K562 (cell line): ENCODE results near the gene PIK3CB. TPM values are rescaled to one million over a fixed set of nuclear protein-coding genes. Genes with fewer than 3 reads are reported as not detected.

ENCODE experiments used
- ATAC-seq: fragments of 200-7000 bp; cut with Tn5 transposase; 3 replicates; pipeline ENCODE4 v1.9.1; 2020; ENCODE audit warnings: moderate library complexity
- BruUV-seq: library from RNA; stranded (reverse); fragments of 400-500 nt; replicated peaks from 2 replicates; lab custom pipeline; 2021; lab: Mats Ljungman, UMichigan
- CTCF ChIA-PET: fragments of 300-600 bp; formaldehyde crosslinking; extraction: SDS; loops from one replicate; lab custom pipeline; 2021; ENCODE audit warnings: low intra/inter-chr PET ratio; lab: Yijun Ruan, JAX
- POLR2A ChIA-PET: fragments of 300-600, 350-650 bp; sonication (Branson Sonifier 250); formaldehyde crosslinking; extraction: SDS; loops from one replicate; lab custom pipeline; 2021; ENCODE audit warnings: antibody characterized with exemption, inconsistent platforms; lab: Yijun Ruan, JAX
- DNase-seq, 4 experiments: peaks; one replicate each; pipeline versions ENCODE4 v3.0.0 to v3.0.0-alpha.2; 2011 to 2018; ENCODE audit warnings: low spot score in 3 of 4, mixed read lengths in 3 of 4; ENCODE audit errors: extremely low read depth in 1 of 4
- FAIRE-seq: peaks from 2 replicates; lab custom pipeline; 2011; peaks lifted over from hg19 to GRCh38; lab: Jason Lieb, UNC
- H2AFZ ChIP-seq: 2 replicates; pipeline ENCODE4 v1.6.0; 2011; ENCODE audit warnings: low read depth, low read length, control low read depth, inconsistent platforms
- H3K27ac ChIP-seq: fragments of 200-600 bp; 3 replicates; pipeline ENCODE4 v1.8.0; 2011; ENCODE audit warnings: low read depth, mild to moderate bottlenecking, control low read depth, inconsistent platforms, low read length, moderate library complexity, mixed read lengths; ENCODE audit errors: extremely low read depth
- H3K27me3 ChIP-seq, 2 experiments: fragments of 300-600 bp in 1 of 2; 2 replicates in 1 of 2; 3 replicates in 1 of 2; pipeline versions ENCODE4 v1.6.0 to v1.8.0; 2011; ENCODE audit warnings: inconsistent platforms in 2 of 2, low read length in 2 of 2, mild to moderate bottlenecking in 1 of 2, mixed read lengths in 1 of 2, moderate library complexity in 1 of 2; ENCODE audit not compliant: control insufficient read depth in 2 of 2, insufficient read depth in 2 of 2
- H3K36me3 ChIP-seq: fragments of 300-600 bp; 3 replicates; pipeline ENCODE4 v1.8.0; 2011; ENCODE audit warnings: mild to moderate bottlenecking, low read length, inconsistent platforms; ENCODE audit not compliant: control insufficient read depth, insufficient read depth
- H3K4me1 ChIP-seq, 2 experiments: fragments of 200-600 bp in 1 of 2; replicated peaks in 1 of 2; 2 replicates in 1 of 2; 3 replicates in 1 of 2; pipeline versions ENCODE4 v1.5.1 to v1.8.0; 2011; ENCODE audit warnings: inconsistent platforms in 2 of 2, low read length in 2 of 2, mild to moderate bottlenecking in 1 of 2, mixed read lengths in 1 of 2, moderate library complexity in 1 of 2; ENCODE audit not compliant: control insufficient read depth in 2 of 2, insufficient read depth in 2 of 2
- H3K4me2 ChIP-seq: 2 replicates; pipeline ENCODE4 v1.6.1; 2011; ENCODE audit warnings: low read length, control low read depth, inconsistent platforms, mixed read lengths; ENCODE audit not compliant: insufficient read depth
- H3K4me3 ChIP-seq: fragments of 200-600 bp; sonication (generic), shearing (Covaris generic); 2 replicates; pipeline ENCODE4 v1.5.1; 2016; ENCODE audit warnings: control low read depth, inconsistent platforms
- H3K79me2 ChIP-seq: fragments of 200-600 bp; 3 replicates; pipeline ENCODE4 v1.8.0; 2011; ENCODE audit warnings: low read length, inconsistent platforms; ENCODE audit not compliant: control insufficient read depth, insufficient read depth
- H3K9ac ChIP-seq, 2 experiments: 2 replicates each; pipeline versions ENCODE4 v1.6.0 to v1.6.1; 2011; ENCODE audit warnings: low read depth in 2 of 2, low read length in 2 of 2, control low read depth in 1 of 2, inconsistent platforms in 1 of 2, mild to moderate bottlenecking in 1 of 2, mixed read lengths in 1 of 2; ENCODE audit not compliant: insufficient read depth in 1 of 2
- H3K9me1 ChIP-seq: one replicate; pipeline ENCODE4 v1.6.0; 2011; ENCODE audit warnings: inconsistent platforms, mild to moderate bottlenecking, low read length, moderate library complexity; ENCODE audit not compliant: control insufficient read depth, insufficient read depth
- H3K9me3 ChIP-seq: replicated peaks from 2 replicates; pipeline ENCODE4 v1.5.1; 2011; ENCODE audit warnings: low read depth, low read length, inconsistent platforms; ENCODE audit not compliant: control insufficient read depth, insufficient read depth
- H4K20me1 ChIP-seq: replicated peaks from 2 replicates; pipeline ENCODE4 v1.6.1; 2011; ENCODE audit warnings: low read length, inconsistent platforms, mixed read lengths; ENCODE audit not compliant: control insufficient read depth, insufficient read depth
- CBFB ChIP-seq: sonication (generic); formaldehyde crosslinking; IDR thresholded peaks from 2 replicates; pipeline ENCODE4 v1.4.0; 2020; ENCODE audit warnings: mild to moderate bottlenecking, missing genetic modification reagents
- CBX3 ChIP-seq, 2 experiments: IDR thresholded peaks; 1 replicate in 1 of 2; 2 replicates in 1 of 2; pipeline ENCODE4 v1.6.1; 2012; ENCODE audit warnings: inconsistent platforms in 2 of 2, low read length in 2 of 2, borderline replicate concordance in 1 of 2, control low read depth in 1 of 2
- LEF1 ChIP-seq: fragments of 450-650 bp; IDR thresholded peaks from 2 replicates; pipeline ENCODE4 v1.6.1; 2016; ENCODE audit warnings: mild to moderate bottlenecking
- NFRKB ChIP-seq: fragments of 450-650 bp; IDR thresholded peaks from 2 replicates; pipeline ENCODE4 v1.6.1; 2016; ENCODE audit warnings: low read depth
- TAF7 ChIP-seq: fragments of 450-650 bp; IDR thresholded peaks from 2 replicates; pipeline ENCODE4 v1.6.1; 2016; ENCODE audit warnings: missing genetic modification characterization, missing compliant biosample characterization
- ZBTB8A ChIP-seq: fragments of 450-650 bp; IDR thresholded peaks from 2 replicates; pipeline ENCODE4 v1.6.1; 2018; ENCODE audit warnings: mild to moderate bottlenecking, moderate library complexity; ENCODE audit not compliant: partially characterized antibody
- ZEB2 ChIP-seq: fragments of 450-650 bp; IDR thresholded peaks from 2 replicates; pipeline ENCODE4 v1.6.1; 2016
- ZNF639 ChIP-seq, 2 experiments: fragments of 200-800 bp in 1 of 2; sonication (Bioruptor generic) in 1 of 2; sonication (generic) in 1 of 2; formaldehyde crosslinking in 1 of 2; IDR thresholded peaks in 1 of 2; conservative IDR thresholded peaks in 1 of 2; 2 replicates each; pipeline versions ENCODE4 v1.5.0 to v1.6.1; 2016 to 2020; ENCODE audit warnings: missing compliant biosample characterization in 1 of 2, missing genetic modification characterization in 1 of 2, missing genetic modification reagents in 1 of 2
- WGBS: fragments of 100-300 bp; shearing (Covaris generic); methylation state at CpG from one replicate; pipeline ENCODE4 v1.1.6; 2016; ENCODE audit warnings: low coverage, mixed read lengths; ENCODE audit not compliant: insufficient coverage; ENCODE audit errors: missing lambda C conversion rate; 5-methylcytosine and 5-hydroxymethylcytosine counted together
- in situ Hi-C: fragments of 300-500 bp; cut with MboI; formaldehyde crosslinking; loops from 4 replicates; pipeline ENCODE4 v1.15.0; 2018; ENCODE audit warnings: inconsistent platforms, mixed read lengths
- intact Hi-C: fragments of 100-400 bp; cut with micrococcal nuclease; formaldehyde crosslinking; loops from 2 replicates; pipeline ENCODE4 v1.14.2; 2022
- polyA plus RNA-seq, 8 experiments: library from polyadenylated mRNA; depleted of rRNA in 4 of 8; stranded (reverse) in 5 of 8; unstranded in 3 of 8; fragments of >200 nt; fragmentation: Nextera tagmentation in 2 of 8; fragmentation: Illumina TruSeq in 1 of 8; extraction: Ambion mirVana in 2 of 8; extraction: Trizol in 1 of 8; gene quantifications; 2 replicates each; pipeline versions ENCODE4 v1.2.1 to v1.2.3, GENCODE V29; 2011 to 2014; ENCODE audit warnings: inconsistent platforms in 1 of 8, missing spikeins in 1 of 8
- total RNA-seq, 7 experiments: library from RNA; depleted of rRNA in 6 of 7; stranded (reverse); fragments of >200 nt in 6 of 7; fragmentation: Illumina TruSeq in 2 of 7; extraction: Trizol in 2 of 7; gene quantifications; 2 replicates each; pipeline versions ENCODE4 v1.2.1 to v1.2.3, GENCODE V29; 2011 to 2021; ENCODE audit warnings: low replicate concordance in 1 of 7
- TF ChIP-seq, protein P1 (sequence below): sonication (generic); formaldehyde crosslinking; IDR thresholded peaks from 2 replicates; pipeline ENCODE4 v1.8.0; 2023; ENCODE audit warnings: mild to moderate bottlenecking, missing genetic modification reagents
- TF ChIP-seq, protein P2 (sequence below): sonication (generic); formaldehyde crosslinking; IDR thresholded peaks from 2 replicates; pipeline ENCODE4 v1.8.1; 2023; ENCODE audit warnings: missing genetic modification reagents, mild to moderate bottlenecking, borderline replicate concordance

The PIK3CB gene
- total and polyA plus RNA-seq, 9 of the 15 experiments (the other 6 are each of a cell fraction or from before 2014, with no cell fraction given) = 15.3 to 62.6 (median 28.3) TPM

GRCh38 chr3:138873471-138874278 is 38.9 kb upstream of the PIK3CB start:
- H4K20me1 ChIP-seq = no peaks in the 10 kb centered on the region
- no peaks in the 10 kb centered on the region for H3K36me3 ChIP-seq
- peak overlapping the region; percentile 22; the same call in 1 of the 2 replicates for H2AFZ ChIP-seq
- POLR2A ChIA-PET = interaction anchor here (2.4 kb wide), 1 partner anchor 10 kb away, joined by 17 read pairs; no protein-coding TSS in a partner anchor
- peaks cover 9% of the 10 kb centered on the region; the same call in 1 of the 2 replicates for H3K9me3 ChIP-seq
- CTCF ChIA-PET = no interaction called here
- H3K9me1 ChIP-seq = no peaks in the 10 kb centered on the region
- no peak overlapping the region for H3K9ac ChIP-seq
- in situ Hi-C loops (no loop called here), intact Hi-C loops (no loop called here)
- peaks cover 5 to 29% of the 10 kb centered on the region in 2 experiments; a peak in 3 of 5 replicates for H3K4me1 ChIP-seq
- no peaks in the 10 kb centered on the region for H3K79me2 ChIP-seq
- no peak overlapping the region for H3K4me2 ChIP-seq
- FAIRE-seq = no peak
- no peak overlapping the region for H3K4me3 ChIP-seq
- H3K27ac ChIP-seq = no peak overlapping the region; the same call in 2 of the 3 replicates
- WGBS = 84% methylated on average over 10 of the region's 10 CpGs
- ATAC-seq = no peak
- DNase-seq = no peak
- H3K27me3 ChIP-seq = no peaks in the 10 kb centered on the region
- BruUV-seq = no TSS peak
- TF ChIP-seq CBFB = no peak
- TF ChIP-seq ZNF639 (CRISPR knock-in tag; conservative IDR thresholded peaks at IDR 0.05 in 1 of 2, IDR thresholded peaks at IDR 0.05 in 1 of 2) = no peak
- TF ChIP-seq TAF7 (tag) = no peak
- no peak for TF ChIP-seq ZBTB8A
- TF ChIP-seq, protein P1, sequence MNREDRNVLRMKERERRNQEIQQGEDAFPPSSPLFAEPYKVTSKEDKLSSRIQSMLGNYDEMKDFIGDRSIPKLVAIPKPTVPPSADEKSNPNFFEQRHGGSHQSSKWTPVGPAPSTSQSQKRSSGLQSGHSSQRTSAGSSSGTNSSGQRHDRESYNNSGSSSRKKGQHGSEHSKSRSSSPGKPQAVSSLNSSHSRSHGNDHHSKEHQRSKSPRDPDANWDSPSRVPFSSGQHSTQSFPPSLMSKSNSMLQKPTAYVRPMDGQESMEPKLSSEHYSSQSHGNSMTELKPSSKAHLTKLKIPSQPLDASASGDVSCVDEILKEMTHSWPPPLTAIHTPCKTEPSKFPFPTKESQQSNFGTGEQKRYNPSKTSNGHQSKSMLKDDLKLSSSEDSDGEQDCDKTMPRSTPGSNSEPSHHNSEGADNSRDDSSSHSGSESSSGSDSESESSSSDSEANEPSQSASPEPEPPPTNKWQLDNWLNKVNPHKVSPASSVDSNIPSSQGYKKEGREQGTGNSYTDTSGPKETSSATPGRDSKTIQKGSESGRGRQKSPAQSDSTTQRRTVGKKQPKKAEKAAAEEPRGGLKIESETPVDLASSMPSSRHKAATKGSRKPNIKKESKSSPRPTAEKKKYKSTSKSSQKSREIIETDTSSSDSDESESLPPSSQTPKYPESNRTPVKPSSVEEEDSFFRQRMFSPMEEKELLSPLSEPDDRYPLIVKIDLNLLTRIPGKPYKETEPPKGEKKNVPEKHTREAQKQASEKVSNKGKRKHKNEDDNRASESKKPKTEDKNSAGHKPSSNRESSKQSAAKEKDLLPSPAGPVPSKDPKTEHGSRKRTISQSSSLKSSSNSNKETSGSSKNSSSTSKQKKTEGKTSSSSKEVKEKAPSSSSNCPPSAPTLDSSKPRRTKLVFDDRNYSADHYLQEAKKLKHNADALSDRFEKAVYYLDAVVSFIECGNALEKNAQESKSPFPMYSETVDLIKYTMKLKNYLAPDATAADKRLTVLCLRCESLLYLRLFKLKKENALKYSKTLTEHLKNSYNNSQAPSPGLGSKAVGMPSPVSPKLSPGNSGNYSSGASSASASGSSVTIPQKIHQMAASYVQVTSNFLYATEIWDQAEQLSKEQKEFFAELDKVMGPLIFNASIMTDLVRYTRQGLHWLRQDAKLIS (CRISPR knock-in tag) = no peak
- TF ChIP-seq NFRKB = no peak
- TF ChIP-seq, protein P2, sequence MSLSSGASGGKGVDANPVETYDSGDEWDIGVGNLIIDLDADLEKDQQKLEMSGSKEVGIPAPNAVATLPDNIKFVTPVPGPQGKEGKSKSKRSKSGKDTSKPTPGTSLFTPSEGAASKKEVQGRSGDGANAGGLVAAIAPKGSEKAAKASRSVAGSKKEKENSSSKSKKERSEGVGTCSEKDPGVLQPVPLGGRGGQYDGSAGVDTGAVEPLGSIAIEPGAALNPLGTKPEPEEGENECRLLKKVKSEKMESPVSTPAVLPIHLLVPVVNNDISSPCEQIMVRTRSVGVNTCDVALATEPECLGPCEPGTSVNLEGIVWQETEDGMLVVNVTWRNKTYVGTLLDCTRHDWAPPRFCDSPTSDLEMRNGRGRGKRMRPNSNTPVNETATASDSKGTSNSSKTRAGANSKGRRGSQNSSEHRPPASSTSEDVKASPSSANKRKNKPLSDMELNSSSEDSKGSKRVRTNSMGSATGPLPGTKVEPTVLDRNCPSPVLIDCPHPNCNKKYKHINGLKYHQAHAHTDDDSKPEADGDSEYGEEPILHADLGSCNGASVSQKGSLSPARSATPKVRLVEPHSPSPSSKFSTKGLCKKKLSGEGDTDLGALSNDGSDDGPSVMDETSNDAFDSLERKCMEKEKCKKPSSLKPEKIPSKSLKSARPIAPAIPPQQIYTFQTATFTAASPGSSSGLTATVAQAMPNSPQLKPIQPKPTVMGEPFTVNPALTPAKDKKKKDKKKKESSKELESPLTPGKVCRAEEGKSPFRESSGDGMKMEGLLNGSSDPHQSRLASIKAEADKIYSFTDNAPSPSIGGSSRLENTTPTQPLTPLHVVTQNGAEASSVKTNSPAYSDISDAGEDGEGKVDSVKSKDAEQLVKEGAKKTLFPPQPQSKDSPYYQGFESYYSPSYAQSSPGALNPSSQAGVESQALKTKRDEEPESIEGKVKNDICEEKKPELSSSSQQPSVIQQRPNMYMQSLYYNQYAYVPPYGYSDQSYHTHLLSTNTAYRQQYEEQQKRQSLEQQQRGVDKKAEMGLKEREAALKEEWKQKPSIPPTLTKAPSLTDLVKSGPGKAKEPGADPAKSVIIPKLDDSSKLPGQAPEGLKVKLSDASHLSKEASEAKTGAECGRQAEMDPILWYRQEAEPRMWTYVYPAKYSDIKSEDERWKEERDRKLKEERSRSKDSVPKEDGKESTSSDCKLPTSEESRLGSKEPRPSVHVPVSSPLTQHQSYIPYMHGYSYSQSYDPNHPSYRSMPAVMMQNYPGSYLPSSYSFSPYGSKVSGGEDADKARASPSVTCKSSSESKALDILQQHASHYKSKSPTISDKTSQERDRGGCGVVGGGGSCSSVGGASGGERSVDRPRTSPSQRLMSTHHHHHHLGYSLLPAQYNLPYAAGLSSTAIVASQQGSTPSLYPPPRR (CRISPR knock-in tag) = no peak
- TF ChIP-seq LEF1 = no peak
- peak in 1 of 2 experiments; percentile 92; a peak in 1 of 3 replicates for TF ChIP-seq CBX3 (IDR thresholded peaks at IDR 0.05; ENCODE audit: borderline replicate concordance in 1 of 2, low read length in 2 of 2)
- no peak for TF ChIP-seq ZEB2
